Cardiac fibroblast (primary cell): ENCODE results near the gene ANKS3.

Source experiments
- DNase-seq, 2 donors: peaks; one replicate each; pipeline versions ENCODE4 v3.0.0 to v3.0.0-alpha.2; 2010; ENCODE audit warnings: low read depth in 2 of 2
- H3K4me3 ChIP-seq, 2 donors: replicated peaks in 1 of 2; 1 replicate in 1 of 2; 2 replicates in 1 of 2; pipeline ENCODE4 v1.5.1; 2011; ENCODE audit warnings: low read depth in 2 of 2, low read length in 2 of 2, mild to moderate bottlenecking in 2 of 2, moderate library complexity in 1 of 2
- CTCF ChIP-seq: IDR thresholded peaks from one replicate; pipeline ENCODE4 v1.5.1; 2011; ENCODE audit warnings: low read depth, mild to moderate bottlenecking, low read length, inconsistent platforms

The ANKS3 gene

GRCh38 chr16:4667203-4667963 lies 66.7 kb downstream of the ANKS3 start:
- H3K4me3 ChIP-seq = no peak overlapping the region
- no peak for DNase-seq
- TF ChIP-seq CTCF = no peak

GRCh38 chr16:4666537-4667202 lies 67.4 kb downstream of the ANKS3 start:
- DNase-seq = no peak
- H3K4me3 ChIP-seq = no peak overlapping the region
- no peak for TF ChIP-seq CTCF

- H3K4me3 ChIP-seq = no peak overlapping the region
- DNase-seq = peak in 1 of 2 donors; percentile 57
- no peak for TF ChIP-seq CTCF
Measured at GRCh38 chr16:4664538-4665418, 69.3 kb downstream of the ANKS3 start.

GRCh38 chr16:4663777-4664465 lies 70.2 kb downstream of the ANKS3 start:
- no peak for TF ChIP-seq CTCF
- H3K4me3 ChIP-seq = no peak overlapping the region
- DNase-seq = no peak

GRCh38 chr16:4663465-4663776 lies 70.7 kb downstream of the ANKS3 start:
- DNase-seq = no peak
- H3K4me3 ChIP-seq = no peak overlapping the region
- TF ChIP-seq CTCF = no peak

- DNase-seq = no peak
- TF ChIP-seq CTCF = no peak
- H3K4me3 ChIP-seq = no peak overlapping the region
Measured at GRCh38 chr16:4661661-4662060, 72.4 kb downstream of the ANKS3 start.
